Measurements from ENCODE around the gene NOP10. TPM values are rescaled to one million over a fixed set of nuclear protein-coding genes. Genes with fewer than 3 reads are reported as not detected.

Gene NOP10
- polyA plus RNA-seq, 1 of the 3 experiments (the other 2 are of a cell fraction): 440 TPM

DNA sequence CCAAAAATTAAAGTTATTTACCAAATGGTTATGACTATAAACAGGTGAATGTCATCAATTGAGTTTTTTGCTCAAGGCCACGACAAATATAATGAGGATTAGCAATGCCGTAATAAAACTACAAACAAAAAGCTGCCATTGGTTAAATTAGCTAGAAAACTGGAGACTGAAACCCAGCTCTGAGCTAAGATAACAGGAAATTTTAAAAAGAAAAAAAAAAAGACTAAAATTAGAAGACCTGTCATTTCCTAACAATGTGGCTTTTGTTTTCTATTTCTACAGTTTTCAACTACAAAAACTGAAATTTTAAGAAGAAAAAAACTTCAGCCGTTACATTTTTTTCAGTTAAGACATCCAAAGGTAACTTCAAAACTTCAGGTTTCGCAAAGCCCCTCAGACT, 15.0 kb downstream of the NOP10 start:
- Histone ChIP-seq H3K9me3 (no peaks in the 10 kb centered on the region), H3K9me2 (no peaks in the 10 kb centered on the region), H3K9ac (no peak overlapping the region), H3K4me2 (no peak overlapping the region), H3K27ac (ENCODE audit: low read depth in 2 of 2, low read length in 1 of 2) (no peak overlapping the region), H3K4me3 (ENCODE audit: low read depth in 2 of 2, low read length in 1 of 2) (no peak overlapping the region), H3F3A (replicated peaks; ENCODE audit: insufficient read depth) (peaks cover 3% of the 10 kb centered on the region), H3K4me1 (ENCODE audit: control insufficient read depth in 1 of 2, insufficient read depth in 2 of 2, low read depth in 1 of 2, low read length in 1 of 2) (no peaks in the 10 kb centered on the region), H3K36me3 (replicated peaks in 1 of 2; ENCODE audit: control insufficient read depth in 1 of 2, insufficient read depth in 2 of 2, low read length in 1 of 2) (no peaks in the 10 kb centered on the region), H4K20me1 (ENCODE audit: insufficient read depth) (no peaks in the 10 kb centered on the region), H3K79me2 (ENCODE audit: insufficient read depth) (peaks cover 11% of the 10 kb centered on the region), H2AFZ (ENCODE audit: low read depth) (no peak overlapping the region), H3K27me3 (ENCODE audit: insufficient read depth) (no peaks in the 10 kb centered on the region)
- TF ChIP-seq MAX (IDR thresholded peaks at IDR 0.05; ENCODE audit: low read depth) (no peak), CHD2 (IDR thresholded peaks at IDR 0.05; ENCODE audit: low read length, partially characterized antibody) (no peak), FOXM1 (IDR thresholded peaks at IDR 0.05; ENCODE audit: low read depth) (no peak), SMC3 (IDR thresholded peaks at IDR 0.05; ENCODE audit: low read depth, low read length) (no peak), FOXJ3 (CRISPR knock-in tag; IDR thresholded peaks at IDR 0.05) (no peak), MXI1 (IDR thresholded peaks at IDR 0.05; ENCODE audit: low read depth, low read length) (no peak), POLR2AphosphoS5 (IDR thresholded peaks at IDR 0.05; ENCODE audit: low read depth, low read length) (no peak)
- TF ChIP-seq, protein P1, sequence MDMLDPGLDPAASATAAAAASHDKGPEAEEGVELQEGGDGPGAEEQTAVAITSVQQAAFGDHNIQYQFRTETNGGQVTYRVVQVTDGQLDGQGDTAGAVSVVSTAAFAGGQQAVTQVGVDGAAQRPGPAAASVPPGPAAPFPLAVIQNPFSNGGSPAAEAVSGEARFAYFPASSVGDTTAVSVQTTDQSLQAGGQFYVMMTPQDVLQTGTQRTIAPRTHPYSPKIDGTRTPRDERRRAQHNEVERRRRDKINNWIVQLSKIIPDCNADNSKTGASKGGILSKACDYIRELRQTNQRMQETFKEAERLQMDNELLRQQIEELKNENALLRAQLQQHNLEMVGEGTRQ (IDR thresholded peaks at IDR 0.05; ENCODE audit: borderline replicate concordance, low read depth, low read length): no peak
- TF ChIP-seq, protein P2, sequence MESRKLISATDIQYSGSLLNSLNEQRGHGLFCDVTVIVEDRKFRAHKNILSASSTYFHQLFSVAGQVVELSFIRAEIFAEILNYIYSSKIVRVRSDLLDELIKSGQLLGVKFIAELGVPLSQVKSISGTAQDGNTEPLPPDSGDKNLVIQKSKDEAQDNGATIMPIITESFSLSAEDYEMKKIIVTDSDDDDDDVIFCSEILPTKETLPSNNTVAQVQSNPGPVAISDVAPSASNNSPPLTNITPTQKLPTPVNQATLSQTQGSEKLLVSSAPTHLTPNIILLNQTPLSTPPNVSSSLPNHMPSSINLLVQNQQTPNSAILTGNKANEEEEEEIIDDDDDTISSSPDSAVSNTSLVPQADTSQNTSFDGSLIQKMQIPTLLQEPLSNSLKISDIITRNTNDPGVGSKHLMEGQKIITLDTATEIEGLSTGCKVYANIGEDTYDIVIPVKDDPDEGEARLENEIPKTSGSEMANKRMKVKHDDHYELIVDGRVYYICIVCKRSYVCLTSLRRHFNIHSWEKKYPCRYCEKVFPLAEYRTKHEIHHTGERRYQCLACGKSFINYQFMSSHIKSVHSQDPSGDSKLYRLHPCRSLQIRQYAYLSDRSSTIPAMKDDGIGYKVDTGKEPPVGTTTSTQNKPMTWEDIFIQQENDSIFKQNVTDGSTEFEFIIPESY (IDR thresholded peaks at IDR 0.05; ENCODE audit: borderline replicate concordance, low read depth): no peak
- TF ChIP-seq, protein P3, sequence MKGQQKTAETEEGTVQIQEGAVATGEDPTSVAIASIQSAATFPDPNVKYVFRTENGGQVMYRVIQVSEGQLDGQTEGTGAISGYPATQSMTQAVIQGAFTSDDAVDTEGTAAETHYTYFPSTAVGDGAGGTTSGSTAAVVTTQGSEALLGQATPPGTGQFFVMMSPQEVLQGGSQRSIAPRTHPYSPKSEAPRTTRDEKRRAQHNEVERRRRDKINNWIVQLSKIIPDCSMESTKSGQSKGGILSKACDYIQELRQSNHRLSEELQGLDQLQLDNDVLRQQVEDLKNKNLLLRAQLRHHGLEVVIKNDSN (IDR thresholded peaks at IDR 0.05; ENCODE audit: borderline replicate concordance, low read depth): no peak
- DNase-seq: no peak
- WGBS (ENCODE audit: low lambda C conversion rate): 90% methylated on average over 4 of the region's 4 CpGs
- POLR2A ChIA-PET: interaction anchor here (2.3 kb wide), 1 partner anchor 10 kb away, joined by 13 read pairs; the partner anchor contains the start of gene SLC12A6
- CTCF ChIA-PET: interaction anchor here (0.6 to 1.9 kb wide), 5 partner anchors 9 to 1169 kb away, joined by 3 to 9 read pairs (median 4); partner anchors contain the start of genes KATNBL1, LPCAT4 and SLC12A6

- no peaks in the 10 kb centered on the region for H3K9me3 ChIP-seq
- TF ChIP-seq YY1 (IDR thresholded peaks at IDR 0.05; ENCODE audit: low read depth): no peak
- no peaks in the 10 kb centered on the region for H3K27me3 ChIP-seq (ENCODE audit: insufficient read depth)
- peaks cover 8% of the 10 kb centered on the region; the same call in 1 of the 2 replicates for H3K79me2 ChIP-seq (ENCODE audit: insufficient read depth)
- no peak overlapping the region for H3K27ac ChIP-seq (ENCODE audit: low read depth in 2 of 2, low read length in 1 of 2)
- H3K9ac ChIP-seq: no peak overlapping the region
- DNase-seq: no peak
- H3K4me1 ChIP-seq (ENCODE audit: control insufficient read depth in 1 of 2, insufficient read depth in 2 of 2, low read depth in 1 of 2, low read length in 1 of 2): no peaks in the 10 kb centered on the region
- H2AFZ ChIP-seq (ENCODE audit: low read depth): no peak overlapping the region
- no peaks in the 10 kb centered on the region for H3K36me3 ChIP-seq (replicated peaks in 1 of 2; ENCODE audit: control insufficient read depth in 1 of 2, insufficient read depth in 2 of 2, low read length in 1 of 2)
- no peak overlapping the region for H3K4me3 ChIP-seq (ENCODE audit: low read depth in 2 of 2, low read length in 1 of 2)
- no peak overlapping the region for H3K4me2 ChIP-seq
- H3F3A ChIP-seq (replicated peaks; ENCODE audit: insufficient read depth): peaks cover 3% of the 10 kb centered on the region
- no peaks in the 10 kb centered on the region for H3K9me2 ChIP-seq
- ChIA-PET CTCF (no interaction called here), POLR2A (no interaction called here)
- no peaks in the 10 kb centered on the region for H4K20me1 ChIP-seq (ENCODE audit: insufficient read depth)
Measured at GRCh38 chr15:34325368-34325767, 17.6 kb downstream of the NOP10 start.
